ENCODE measurements around the gene AKAP11. TPM values are rescaled to one million over a fixed set of nuclear protein-coding genes. Genes with fewer than 3 reads are reported as not detected.

AKAP11 gene
- total and polyA plus RNA-seq, 2 of the 4 experiments (the other 2 are of a cell fraction), result 8.0 to 19.7 TPM

GRCh38 chr13:42228527-42228926 is 43.4 kb upstream of the AKAP11 start:
- no peak overlapping the region for H3K14ac ChIP-seq (replicated peaks; ENCODE audit: low read depth, low read length)
- intact Hi-C loops (cut with micrococcal nuclease) (no loop called here), in situ Hi-C loops (cut with MboI; ENCODE audit: low sequenced_read_pairs) (no loop called here), dilution Hi-C loops (cut with HindIII; ENCODE audit: low sequenced_read_pairs, unreplicated experiment) (no loop called here)
- H3K36me3 ChIP-seq (ENCODE audit: control insufficient read depth, insufficient read depth, low read length), result peaks cover 5% of the 10 kb centered on the region
- no TSS peak for BruUV-seq (replicated peaks)
- no peak overlapping the region for H3K27ac ChIP-seq (ENCODE audit: insufficient read depth, low read length)
- no peak overlapping the region for H3K4me2 ChIP-seq (ENCODE audit: low read depth, low read length)
- H3K9ac ChIP-seq (ENCODE audit: low read depth, low read length), result no peak overlapping the region
- no peaks in the 10 kb centered on the region for H3K79me1 ChIP-seq (ENCODE audit: low read depth in 1 of 2, low read length in 2 of 2)
- H2BK20ac ChIP-seq (ENCODE audit: low read depth, low read length), result no peak overlapping the region
- H2BK15ac ChIP-seq (ENCODE audit: low read depth, low read length), result no peak overlapping the region
- H2AK9ac ChIP-seq (replicated peaks; ENCODE audit: low read depth, low read length, poor library complexity), result no peak overlapping the region
- H3K9me1 ChIP-seq (ENCODE audit: insufficient read depth, low read length), result no peaks in the 10 kb centered on the region
- H3K4me3 ChIP-seq (ENCODE audit: insufficient read depth, low read depth, low read length), result no peak overlapping the region
- no peak for DNase-seq
- H3K9me3 ChIP-seq (ENCODE audit: control insufficient read depth, insufficient read depth, low read length), result no peaks in the 10 kb centered on the region
- H4K8ac ChIP-seq (ENCODE audit: low read depth in 2 of 2, low read length in 2 of 2), result no peak overlapping the region
- H4K5ac ChIP-seq (ENCODE audit: low read depth, low read length), result no peak overlapping the region
- ATAC-seq (ENCODE audit: low read depth), result no peak
- no peak overlapping the region for H3K18ac ChIP-seq (ENCODE audit: low read depth, low read length)
- H2BK120ac ChIP-seq (ENCODE audit: low read depth, low read length), result no peak overlapping the region
- TF ChIP-seq ELK1 (IDR thresholded peaks at IDR 0.05; ENCODE audit: borderline replicate concordance, low read depth, low read length) (no peak), MAFK (IDR thresholded peaks at IDR 0.05; ENCODE audit: low read depth, low read length) (no peak), RAD21 (IDR thresholded peaks at IDR 0.05; ENCODE audit: low read length) (no peak), SMC3 (IDR thresholded peaks at IDR 0.05; ENCODE audit: low read depth, low read length) (no peak), NFE2L2 (IDR thresholded peaks at IDR 0.05; ENCODE audit: low read depth, low read length) (no peak), FOS (IDR thresholded peaks at IDR 0.05; ENCODE audit: low read depth, low read length) (no peak), RFX5 (IDR thresholded peaks at IDR 0.05; ENCODE audit: low read depth, low read length) (no peak), CTCF (conservative IDR thresholded peaks at IDR 0.05; ENCODE audit: low read depth, low read length) (no peak), RCOR1 (IDR thresholded peaks at IDR 0.05; ENCODE audit: insufficient replicate concordance, low read length) (no peak), BHLHE40 (IDR thresholded peaks at IDR 0.05; ENCODE audit: low read depth, low read length) (no peak), MXI1 (IDR thresholded peaks at IDR 0.05; ENCODE audit: borderline replicate concordance, low read depth, low read length) (no peak), MAZ (IDR thresholded peaks at IDR 0.05; ENCODE audit: borderline replicate concordance, low read depth, low read length) (no peak), CHD1 (IDR thresholded peaks at IDR 0.05; ENCODE audit: low read depth, low read length) (no peak), CEBPB (IDR thresholded peaks at IDR 0.05; ENCODE audit: low read depth, low read length) (no peak), POLR2A (IDR thresholded peaks at IDR 0.05; ENCODE audit: low read depth, low read length) (no peak), USF2 (IDR thresholded peaks at IDR 0.05; ENCODE audit: low read depth, low read length) (no peak)
- WGBS, 2 experiments (ENCODE audit: extremely low coverage in 2 of 2, insufficient read length in 1 of 2), result no CpG with 5 or more reads among the region's 1 CpG
- no peaks in the 10 kb centered on the region for H4K20me1 ChIP-seq (ENCODE audit: insufficient read depth, low read length)
- H3K4me1 ChIP-seq (ENCODE audit: control insufficient read depth, insufficient read depth, low read length), result peaks cover 3% of the 10 kb centered on the region; the same call in 1 of the 2 replicates
- no peaks in the 10 kb centered on the region for H3K27me3 ChIP-seq (ENCODE audit: control insufficient read depth, insufficient read depth, low read length)
- H2AK5ac ChIP-seq (ENCODE audit: low read depth, low read length), result no peak overlapping the region
- ChIA-PET POLR2A (ENCODE audit: unreplicated experiment) (no interaction called here), CTCF (no interaction called here)
- H3K56ac ChIP-seq (ENCODE audit: extremely low read depth, insufficient read depth, low read length), result no peak overlapping the region
- no peak overlapping the region for H3K4ac ChIP-seq (ENCODE audit: low read depth, low read length)
- H2AFZ ChIP-seq (replicated peaks; ENCODE audit: low read length, poor library complexity), result no peak overlapping the region
- H4K91ac ChIP-seq (ENCODE audit: insufficient read depth, low read depth, low read length), result no peak overlapping the region
- no peak overlapping the region for H3K23ac ChIP-seq (ENCODE audit: low read depth, low read length)
- no peak overlapping the region for H2BK5ac ChIP-seq (ENCODE audit: low read depth, low read length, poor library complexity, severe bottlenecking)

All from IMR-90 (cell line).